Upper lobe of left lung (tissue), 4 donors: ENCODE data around the gene PGLYRP4.

Experiments used
- POLR2A ChIP-seq, 4 donors: fragments of 450-650 bp; IDR thresholded peaks; one replicate each; pipeline ENCODE4 v1.5.1; 2016 to 2017; ENCODE audit warnings: antibody characterized with exemption in 4 of 4, mild to moderate bottlenecking in 2 of 4
- POLR2AphosphoS5 ChIP-seq, 2 donors: sonication (generic); formaldehyde crosslinking; IDR thresholded peaks; one replicate each; pipeline ENCODE4 v1.5.1; 2017; ENCODE audit warnings: antibody characterized with exemption in 2 of 2
- TF ChIP-seq, protein P1 (sequence below), 6 experiments: fragments of 450-650 bp in 4 of 6; fragments of 200-600 bp in 2 of 6; sonication (generic) in 2 of 6; IDR thresholded peaks; one replicate each; pipeline ENCODE4 v1.5.1; 2016 to 2019; ENCODE audit warnings: antibody characterized with exemption in 6 of 6

DNA sequence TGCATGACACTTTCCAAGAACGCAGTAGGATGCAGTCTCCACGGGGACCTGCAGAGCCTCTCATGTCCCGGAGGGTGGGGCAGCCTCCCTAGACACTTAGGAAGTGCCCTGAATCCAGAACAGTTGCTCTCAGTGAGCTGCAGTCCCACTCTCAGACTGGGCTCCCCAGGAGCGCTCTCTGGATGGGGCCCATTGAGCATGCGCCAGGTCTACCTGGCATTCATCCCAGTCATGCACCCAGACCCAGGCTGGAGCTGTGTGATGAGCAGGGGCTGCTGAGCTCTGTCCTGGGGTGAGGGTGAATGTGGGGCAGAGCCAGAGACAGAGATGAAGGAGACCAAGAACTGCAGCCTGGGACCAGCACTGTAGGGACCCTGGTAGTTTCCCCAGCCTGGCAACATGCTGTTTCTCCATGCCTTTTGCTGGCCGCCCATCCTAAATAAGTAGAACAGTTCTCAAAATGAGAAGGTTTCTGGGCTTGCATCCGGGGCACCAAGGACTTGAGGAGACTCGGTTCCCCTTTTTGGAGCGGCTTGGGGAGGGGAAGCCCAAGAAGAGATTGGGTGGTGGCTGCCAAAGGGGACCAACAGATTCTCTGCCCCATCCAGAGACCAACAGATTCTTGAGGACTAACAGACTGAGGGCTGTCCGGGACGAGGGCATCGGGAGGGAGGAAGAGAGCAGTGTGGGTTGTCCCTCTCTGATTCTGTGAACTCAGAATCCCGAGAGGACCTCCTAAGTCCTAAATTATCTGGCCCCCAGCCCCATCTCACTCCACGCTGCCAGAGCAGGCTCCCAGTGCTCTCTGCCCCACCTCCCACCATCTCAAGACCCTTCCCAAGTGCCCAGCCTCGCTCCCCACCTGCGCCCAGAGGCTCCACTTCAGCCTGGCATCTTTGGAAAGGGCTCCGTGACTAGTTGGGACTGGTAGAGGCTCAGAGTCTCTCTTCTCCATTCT is 1.0 kb upstream of the PGLYRP4 start:
- TF ChIP-seq, protein P1, sequence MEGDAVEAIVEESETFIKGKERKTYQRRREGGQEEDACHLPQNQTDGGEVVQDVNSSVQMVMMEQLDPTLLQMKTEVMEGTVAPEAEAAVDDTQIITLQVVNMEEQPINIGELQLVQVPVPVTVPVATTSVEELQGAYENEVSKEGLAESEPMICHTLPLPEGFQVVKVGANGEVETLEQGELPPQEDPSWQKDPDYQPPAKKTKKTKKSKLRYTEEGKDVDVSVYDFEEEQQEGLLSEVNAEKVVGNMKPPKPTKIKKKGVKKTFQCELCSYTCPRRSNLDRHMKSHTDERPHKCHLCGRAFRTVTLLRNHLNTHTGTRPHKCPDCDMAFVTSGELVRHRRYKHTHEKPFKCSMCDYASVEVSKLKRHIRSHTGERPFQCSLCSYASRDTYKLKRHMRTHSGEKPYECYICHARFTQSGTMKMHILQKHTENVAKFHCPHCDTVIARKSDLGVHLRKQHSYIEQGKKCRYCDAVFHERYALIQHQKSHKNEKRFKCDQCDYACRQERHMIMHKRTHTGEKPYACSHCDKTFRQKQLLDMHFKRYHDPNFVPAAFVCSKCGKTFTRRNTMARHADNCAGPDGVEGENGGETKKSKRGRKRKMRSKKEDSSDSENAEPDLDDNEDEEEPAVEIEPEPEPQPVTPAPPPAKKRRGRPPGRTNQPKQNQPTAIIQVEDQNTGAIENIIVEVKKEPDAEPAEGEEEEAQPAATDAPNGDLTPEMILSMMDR (IDR thresholded peaks at IDR 0.05): no peak
- TF ChIP-seq POLR2AphosphoS5 (IDR thresholded peaks at IDR 0.05) (no peak), POLR2A (IDR thresholded peaks at IDR 0.05) (no peak)
